Measurements from ENCODE around the gene CSTPP1.
"Not testable (repeated sequence)": the region's sequence is repeated elsewhere in the genome, so short reads cannot be mapped to it uniquely, and the experiment has no call there.

The CSTPP1 gene

GRCh38 chr11:47052576-47052975, 116.0 kb downstream of the CSTPP1 start:
- DNase-seq: no peak

- DNase-seq: no peak
Observed at GRCh38 chr11:47055534-47055933, 119.0 kb downstream of the CSTPP1 start.

- DNase-seq: no peak
Observed at GRCh38 chr11:47056261-47056915, 119.8 kb downstream of the CSTPP1 start.

GRCh38 chr11:47057365-47057764, 120.8 kb downstream of the CSTPP1 start:
- no peak for DNase-seq

- DNase-seq: no peak
Observed at GRCh38 chr11:47060807-47061206, 124.2 kb downstream of the CSTPP1 start.

GRCh38 chr11:47061429-47062178, 125.0 kb downstream of the CSTPP1 start:
- DNase-seq: no peak

- DNase-seq: no peak
Observed at GRCh38 chr11:47062736-47063135, 126.2 kb downstream of the CSTPP1 start.

- no peak for DNase-seq
Observed at GRCh38 chr11:47067401-47067800, 130.8 kb downstream of the CSTPP1 start.

- DNase-seq: no peak
Observed at GRCh38 chr11:47070769-47071168, 134.2 kb downstream of the CSTPP1 start.

GRCh38 chr11:47071341-47071740, 134.8 kb downstream of the CSTPP1 start:
- DNase-seq: no peak

GRCh38 chr11:47071791-47072261, 135.3 kb downstream of the CSTPP1 start:
- no peak for DNase-seq

- no peak for DNase-seq
Observed at GRCh38 chr11:47078751-47079521, 142.4 kb downstream of the CSTPP1 start.

GRCh38 chr11:47080775-47081174, 144.2 kb downstream of the CSTPP1 start:
- DNase-seq: not testable (repeated sequence)

GRCh38 chr11:47083913-47084312, 147.4 kb downstream of the CSTPP1 start:
- DNase-seq: no peak

- no peak for DNase-seq
Observed at GRCh38 chr11:47087801-47088200, 151.2 kb downstream of the CSTPP1 start.

- no peak for DNase-seq
Observed at GRCh38 chr11:47093541-47093940, 157.0 kb downstream of the CSTPP1 start.

GRCh38 chr11:47096871-47097270, 160.3 kb downstream of the CSTPP1 start:
- DNase-seq: not testable (repeated sequence)

GRCh38 chr11:47098223-47098622, 161.7 kb downstream of the CSTPP1 start:
- not testable (repeated sequence) for DNase-seq

GRCh38 chr11:47099214-47099917, 162.8 kb downstream of the CSTPP1 start:
- no peak for DNase-seq

GRCh38 chr11:47099918-47100315, 163.4 kb downstream of the CSTPP1 start:
- DNase-seq: no peak

- no peak for DNase-seq
Observed at GRCh38 chr11:47101406-47101805, 164.8 kb downstream of the CSTPP1 start.

GRCh38 chr11:47104261-47104950, 167.8 kb downstream of the CSTPP1 start:
- no peak for DNase-seq
